SK-N-SH (cell line): ENCODE results near the gene INTS11. TPM values are rescaled to one million over a fixed set of nuclear protein-coding genes. Genes with fewer than 3 reads are reported as not detected.

Experiments
- CTCF ChIA-PET: fragments of 300-600, 350-600 bp; formaldehyde crosslinking; extraction: SDS; loops from one replicate; lab custom pipeline; 2021; lab: Yijun Ruan, JAX
- POLR2A ChIA-PET: fragments of 350-600 bp; sonication (Branson Sonifier 250); formaldehyde crosslinking; extraction: SDS; loops from one replicate; lab custom pipeline; 2020; ENCODE audit warnings: antibody characterized with exemption, inconsistent platforms; lab: Yijun Ruan, JAX
- DNase-seq: peaks from one replicate; pipeline ENCODE4 v3.0.0; 2012
- H2AFZ ChIP-seq: fragments of 200-600 bp; sonication (generic); 2 replicates; pipeline ENCODE4 v1.8.1; 2016; ENCODE audit warnings: antibody characterized with exemption, mild to moderate bottlenecking, low read depth
- H3F3A ChIP-seq: fragments of 200-600 bp; sonication (generic); replicated peaks from 2 replicates; pipeline ENCODE3; 2016; ENCODE audit warnings: antibody characterized with exemption, mild to moderate bottlenecking; ENCODE audit not compliant: insufficient read depth
- H3K27ac ChIP-seq, 2 experiments: fragments of 200-500 bp in 1 of 2; fragments of 200-600 bp in 1 of 2; sonication (Bioruptor generic) in 1 of 2; sonication (generic), shearing (Covaris generic) in 1 of 2; 2 replicates each; pipeline versions ENCODE4 v1.5.1 to v1.6.1; 2014 to 2016; ENCODE audit warnings: low read depth in 2 of 2, inconsistent platforms in 1 of 2, low read length in 1 of 2, mild to moderate bottlenecking in 1 of 2, mixed read lengths in 1 of 2
- H3K27me3 ChIP-seq: fragments of 200-600 bp; sonication (generic), shearing (Covaris generic); 2 replicates; pipeline ENCODE4 v1.6.1; 2016; ENCODE audit warnings: mixed run types; ENCODE audit not compliant: insufficient read depth
- H3K36me3 ChIP-seq, 2 experiments: fragments of 200-500 bp in 1 of 2; fragments of 200-600 bp in 1 of 2; sonication (Bioruptor generic) in 1 of 2; sonication (generic) in 1 of 2; replicated peaks in 1 of 2; 2 replicates each; pipeline versions ENCODE3 to v1.5.1; 2014 to 2016; ENCODE audit warnings: low read length in 1 of 2, mild to moderate bottlenecking in 1 of 2; ENCODE audit not compliant: insufficient read depth in 2 of 2, control insufficient read depth in 1 of 2
- H3K4me1 ChIP-seq, 2 experiments: fragments of 200-500 bp in 1 of 2; fragments of 200-600 bp in 1 of 2; sonication (Bioruptor generic) in 1 of 2; sonication (generic), shearing (Covaris generic) in 1 of 2; 2 replicates each; pipeline versions ENCODE4 v1.5.1 to v1.6.1; 2014 to 2016; ENCODE audit warnings: low read depth in 1 of 2, low read length in 1 of 2, mixed run types in 1 of 2; ENCODE audit not compliant: insufficient read depth in 2 of 2, control insufficient read depth in 1 of 2
- H3K4me2 ChIP-seq: fragments of 200-600 bp; sonication (generic), shearing (Covaris generic); 2 replicates; pipeline ENCODE4 v1.6.1; 2017; ENCODE audit warnings: mixed run types
- H3K4me3 ChIP-seq, 2 experiments: fragments of 200-500 bp in 1 of 2; fragments of 200-600 bp in 1 of 2; sonication (Bioruptor generic) in 1 of 2; sonication (generic), shearing (Covaris generic) in 1 of 2; 2 replicates each; pipeline versions ENCODE4 v1.5.1 to v1.8.1; 2014 to 2016; ENCODE audit warnings: low read depth in 2 of 2, inconsistent platforms in 1 of 2, low read length in 1 of 2, mild to moderate bottlenecking in 1 of 2, mixed read lengths in 1 of 2, moderate library complexity in 1 of 2
- H3K79me2 ChIP-seq: fragments of 200-600 bp; sonication (generic); 2 replicates; pipeline ENCODE4 v1.8.1; 2017; ENCODE audit warnings: mild to moderate bottlenecking; ENCODE audit not compliant: insufficient read depth
- H3K9ac ChIP-seq: fragments of 200-600 bp; sonication (generic); 2 replicates; pipeline ENCODE4 v1.6.1; 2017; ENCODE audit warnings: mixed run types
- H3K9me2 ChIP-seq: fragments of 200-600 bp; sonication (generic); 2 replicates; pipeline ENCODE4 v1.6.1; 2017; ENCODE audit warnings: mixed run types
- H3K9me3 ChIP-seq: fragments of 200-600 bp; sonication (generic); 2 replicates; pipeline ENCODE4 v1.6.1; 2017; ENCODE audit warnings: mixed run types, mild to moderate bottlenecking, moderate library complexity
- H4K20me1 ChIP-seq: fragments of 200-600 bp; sonication (generic); 2 replicates; pipeline ENCODE4 v1.6.1; 2017; ENCODE audit warnings: mild to moderate bottlenecking, mixed run types; ENCODE audit not compliant: insufficient read depth
- FOXM1 ChIP-seq: IDR thresholded peaks from 2 replicates; pipeline ENCODE4 v1.4.0; 2012; ENCODE audit warnings: low read depth, mild to moderate bottlenecking
- MXI1 ChIP-seq: IDR thresholded peaks from 2 replicates; pipeline ENCODE4 v1.6.1; 2012; ENCODE audit warnings: mild to moderate bottlenecking, low read depth, low read length, improper control_type of control experiment
- NRF1 ChIP-seq: IDR thresholded peaks from 2 replicates; pipeline ENCODE4 v1.6.1; 2012; ENCODE audit warnings: low read depth, mild to moderate bottlenecking, low read length
- POLR2AphosphoS5 ChIP-seq: IDR thresholded peaks from 2 replicates; pipeline ENCODE4 v1.6.1; 2012; ENCODE audit warnings: low read depth, low read length
- RAD21 ChIP-seq: IDR thresholded peaks from 2 replicates; pipeline ENCODE4 v1.6.1; 2012; ENCODE audit warnings: mild to moderate bottlenecking, low read length
- RCOR1 ChIP-seq: fragments of 150-350 bp; IDR thresholded peaks from 2 replicates; pipeline ENCODE4 v1.6.1; 2017; ENCODE audit warnings: antibody characterized with exemption, low read length
- RFX5 ChIP-seq: IDR thresholded peaks from 2 replicates; pipeline ENCODE4 v1.6.1; 2012; ENCODE audit warnings: mild to moderate bottlenecking, improper control_type of control experiment, low read length
- SMC3 ChIP-seq: IDR thresholded peaks from 2 replicates; pipeline ENCODE4 v1.6.1; 2012; ENCODE audit warnings: low read depth, low read length, improper control_type of control experiment
- TAF1 ChIP-seq: IDR thresholded peaks from 2 replicates; pipeline ENCODE4 v1.6.1; 2012; ENCODE audit warnings: low read depth, mild to moderate bottlenecking, low read length, moderate library complexity, borderline replicate concordance
- YY1 ChIP-seq: IDR thresholded peaks from 2 replicates; pipeline ENCODE4 v1.4.0; 2012; ENCODE audit warnings: low read depth, mild to moderate bottlenecking
- WGBS: methylation state at CpG from one replicate; pipeline ENCODE4 v1.1.6; 2017; ENCODE audit warnings: low lambda C conversion rate; 5-methylcytosine and 5-hydroxymethylcytosine counted together
- polyA plus RNA-seq, 3 experiments: library from polyadenylated mRNA; depleted of rRNA; stranded (reverse); fragments of >200 nt; gene quantifications; 2 replicates each; pipeline ENCODE4 v1.2.3, GENCODE V29; 2012
- TF ChIP-seq, protein P1 (sequence below): IDR thresholded peaks from 2 replicates; pipeline ENCODE4; 2012
- TF ChIP-seq, protein P2 (sequence below): fragments of 150-350 bp; IDR thresholded peaks from 2 replicates; pipeline ENCODE4 v1.6.1; 2016; ENCODE audit warnings: mild to moderate bottlenecking, low read depth, low read length
- TF ChIP-seq, protein P3 (sequence below): IDR thresholded peaks from 2 replicates; pipeline ENCODE4 v1.6.1; 2012; ENCODE audit warnings: mild to moderate bottlenecking, low read depth, low read length, moderate library complexity

Gene INTS11
- polyA plus RNA-seq, 1 of the 3 experiments (the other 2 are of a cell fraction), result 137 TPM

DNA sequence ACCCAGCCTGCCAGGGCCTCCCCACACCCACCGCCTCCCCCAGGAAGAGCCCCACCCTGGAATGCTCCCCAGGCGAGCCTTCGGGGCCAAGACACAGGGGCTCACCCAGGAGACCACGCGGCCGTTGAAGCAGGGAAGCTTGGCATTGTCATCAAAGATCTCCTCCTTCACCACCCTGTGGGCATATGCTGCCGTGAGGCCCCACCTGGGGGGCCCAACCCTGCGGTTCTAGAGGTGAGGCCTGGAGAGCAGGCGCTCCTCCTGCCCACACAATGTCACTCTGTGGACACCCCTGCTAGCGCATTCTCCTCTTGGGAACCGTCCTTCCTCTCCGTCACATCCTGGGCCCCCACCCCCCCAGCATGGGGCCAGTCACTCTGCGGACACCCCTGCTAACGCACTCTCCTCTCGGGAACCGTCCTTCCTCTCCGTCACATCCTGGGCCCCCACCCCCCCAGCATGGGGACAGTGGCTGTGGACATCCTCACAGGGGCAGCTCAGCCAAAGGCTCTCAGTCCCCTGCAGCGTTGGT lies 18.2 kb upstream of the INTS11 start:
- Histone ChIP-seq H3K27ac (no peak overlapping the region), H3K4me2 (no peak overlapping the region), H3K9me2 (no peaks in the 10 kb centered on the region), H3K9ac (no peak overlapping the region), H3K4me1 (peaks cover 0 to 12% of the 10 kb centered on the region in 2 experiments; a peak in 1 of 4 replicates), H3K9me3 (no peaks in the 10 kb centered on the region), H2AFZ (no peak overlapping the region), H3K79me2 (peaks cover 35% of the 10 kb centered on the region), H3F3A (no peaks in the 10 kb centered on the region), H3K4me3 (no peak overlapping the region), H3K27me3 (no peaks in the 10 kb centered on the region), H4K20me1 (peaks cover 45% of the 10 kb centered on the region), H3K36me3 (peaks cover 0 to 15% of the 10 kb centered on the region in 2 experiments)
- WGBS, result 96% methylated on average over 10 of the region's 18 CpGs
- DNase-seq, result no peak
- POLR2A ChIA-PET, result no interaction called here
- TF ChIP-seq, protein P1, sequence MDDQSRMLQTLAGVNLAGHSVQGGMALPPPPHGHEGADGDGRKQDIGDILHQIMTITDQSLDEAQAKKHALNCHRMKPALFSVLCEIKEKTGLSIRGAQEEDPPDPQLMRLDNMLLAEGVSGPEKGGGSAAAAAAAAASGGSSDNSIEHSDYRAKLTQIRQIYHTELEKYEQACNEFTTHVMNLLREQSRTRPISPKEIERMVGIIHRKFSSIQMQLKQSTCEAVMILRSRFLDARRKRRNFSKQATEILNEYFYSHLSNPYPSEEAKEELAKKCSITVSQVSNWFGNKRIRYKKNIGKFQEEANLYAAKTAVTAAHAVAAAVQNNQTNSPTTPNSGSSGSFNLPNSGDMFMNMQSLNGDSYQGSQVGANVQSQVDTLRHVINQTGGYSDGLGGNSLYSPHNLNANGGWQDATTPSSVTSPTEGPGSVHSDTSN, result no peak
- TF ChIP-seq, protein P2, sequence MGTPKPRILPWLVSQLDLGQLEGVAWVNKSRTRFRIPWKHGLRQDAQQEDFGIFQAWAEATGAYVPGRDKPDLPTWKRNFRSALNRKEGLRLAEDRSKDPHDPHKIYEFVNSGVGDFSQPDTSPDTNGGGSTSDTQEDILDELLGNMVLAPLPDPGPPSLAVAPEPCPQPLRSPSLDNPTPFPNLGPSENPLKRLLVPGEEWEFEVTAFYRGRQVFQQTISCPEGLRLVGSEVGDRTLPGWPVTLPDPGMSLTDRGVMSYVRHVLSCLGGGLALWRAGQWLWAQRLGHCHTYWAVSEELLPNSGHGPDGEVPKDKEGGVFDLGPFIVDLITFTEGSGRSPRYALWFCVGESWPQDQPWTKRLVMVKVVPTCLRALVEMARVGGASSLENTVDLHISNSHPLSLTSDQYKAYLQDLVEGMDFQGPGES, result no peak
- TF ChIP-seq FOXM1 (no peak), SMC3 (no peak), TAF1 (no peak), RCOR1 (no peak), NRF1 (no peak), POLR2AphosphoS5 (no peak), RAD21 (no peak), RFX5 (no peak), MXI1 (no peak), YY1 (no peak)
- TF ChIP-seq, protein P3, sequence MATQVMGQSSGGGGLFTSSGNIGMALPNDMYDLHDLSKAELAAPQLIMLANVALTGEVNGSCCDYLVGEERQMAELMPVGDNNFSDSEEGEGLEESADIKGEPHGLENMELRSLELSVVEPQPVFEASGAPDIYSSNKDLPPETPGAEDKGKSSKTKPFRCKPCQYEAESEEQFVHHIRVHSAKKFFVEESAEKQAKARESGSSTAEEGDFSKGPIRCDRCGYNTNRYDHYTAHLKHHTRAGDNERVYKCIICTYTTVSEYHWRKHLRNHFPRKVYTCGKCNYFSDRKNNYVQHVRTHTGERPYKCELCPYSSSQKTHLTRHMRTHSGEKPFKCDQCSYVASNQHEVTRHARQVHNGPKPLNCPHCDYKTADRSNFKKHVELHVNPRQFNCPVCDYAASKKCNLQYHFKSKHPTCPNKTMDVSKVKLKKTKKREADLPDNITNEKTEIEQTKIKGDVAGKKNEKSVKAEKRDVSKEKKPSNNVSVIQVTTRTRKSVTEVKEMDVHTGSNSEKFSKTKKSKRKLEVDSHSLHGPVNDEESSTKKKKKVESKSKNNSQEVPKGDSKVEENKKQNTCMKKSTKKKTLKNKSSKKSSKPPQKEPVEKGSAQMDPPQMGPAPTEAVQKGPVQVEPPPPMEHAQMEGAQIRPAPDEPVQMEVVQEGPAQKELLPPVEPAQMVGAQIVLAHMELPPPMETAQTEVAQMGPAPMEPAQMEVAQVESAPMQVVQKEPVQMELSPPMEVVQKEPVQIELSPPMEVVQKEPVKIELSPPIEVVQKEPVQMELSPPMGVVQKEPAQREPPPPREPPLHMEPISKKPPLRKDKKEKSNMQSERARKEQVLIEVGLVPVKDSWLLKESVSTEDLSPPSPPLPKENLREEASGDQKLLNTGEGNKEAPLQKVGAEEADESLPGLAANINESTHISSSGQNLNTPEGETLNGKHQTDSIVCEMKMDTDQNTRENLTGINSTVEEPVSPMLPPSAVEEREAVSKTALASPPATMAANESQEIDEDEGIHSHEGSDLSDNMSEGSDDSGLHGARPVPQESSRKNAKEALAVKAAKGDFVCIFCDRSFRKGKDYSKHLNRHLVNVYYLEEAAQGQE, result no peak
- CTCF ChIA-PET, result interaction anchor here (1.0 to 4.8 kb wide), 4 partner anchors 7 to 33 kb away, joined by 3 to 34 read pairs (median 10); partner anchors contain the start of gene TAS1R3
